PC-9 (cell line): Measurements from ENCODE around the gene CPO.

Experiments used
- CTCF ChIP-seq: fragments of 200-600 bp; sonication (generic); conservative IDR thresholded peaks from 2 replicates; pipeline ENCODE4 v1.6.1; 2017; ENCODE audit warnings: mixed run types, antibody characterized with exemption, mild to moderate bottlenecking, moderate library complexity
- EZH2 ChIP-seq: fragments of 200-600 bp; sonication (generic); IDR thresholded peaks from 2 replicates; pipeline ENCODE4 v1.8.0; 2017; ENCODE audit warnings: antibody characterized with exemption, low read depth

- no peak for TF ChIP-seq CTCF
- TF ChIP-seq EZH2: no peak
These were observed 57.3 kb downstream of the CPO start for GRCh38 chr2:206996556-206997065.
